Activated CD8-positive, alpha-beta T cell treated with anti-CD3 and anti-CD28 coated beads for 36 hours (primary cell): ENCODE data around the gene CADPS. TPM values are rescaled to one million over a fixed set of nuclear protein-coding genes. Genes with fewer than 3 reads are reported as not detected.
A peak's percentile ranks its signal among the peaks of the same experiment; 100 is the strongest.

Experiments used
- ATAC-seq: fragments of 200-7000 bp; cut with Tn5 transposase; one replicate; pipeline ENCODE4 v1.10.0; 2021; ENCODE audit warnings: mild to moderate bottlenecking, moderate library complexity
- CTCF ChIA-PET: fragments of 350-600 bp; sonication (Branson Sonifier 250); formaldehyde crosslinking; loops from one replicate; lab custom pipeline; 2021; ENCODE audit warnings: antibody characterized with exemption; lab: Charles Lee
- POLR2A ChIA-PET: fragments of 350-600 bp; sonication (Branson Sonifier 250); formaldehyde crosslinking; loops from one replicate; lab custom pipeline; 2021; ENCODE audit warnings: antibody characterized with exemption; lab: Charles Lee
- DNase-seq: peaks from one replicate; pipeline ENCODE4 v3.0.0-alpha.2; 2020
- H3K27ac Mint-ChIP-seq: one replicate; pipeline ENCODE4 v1.8.0; 2021; ENCODE audit warnings: mild to moderate bottlenecking, mixed read lengths
- H3K27me3 Mint-ChIP-seq: one replicate; pipeline ENCODE4 v1.8.0; 2021; ENCODE audit warnings: mixed read lengths
- H3K36me3 Mint-ChIP-seq: one replicate; pipeline ENCODE4 v1.8.0; 2021; ENCODE audit warnings: low read depth, mixed read lengths
- H3K4me1 Mint-ChIP-seq: one replicate; pipeline ENCODE4 v1.8.0; 2021; ENCODE audit warnings: low read depth, mixed read lengths
- H3K4me3 Mint-ChIP-seq: one replicate; pipeline ENCODE4 v1.8.0; 2021; ENCODE audit warnings: mild to moderate bottlenecking, moderate library complexity, mixed read lengths
- H3K9me3 Mint-ChIP-seq: one replicate; pipeline ENCODE4 v1.8.0; 2021; ENCODE audit warnings: mixed read lengths
- intact Hi-C: fragments of 100-400 bp; cut with micrococcal nuclease; formaldehyde crosslinking; loops from one replicate; pipeline ENCODE4 v1.10.0; 2022
- total RNA-seq, 2 experiments: library from RNA; stranded (reverse); gene quantifications; one replicate each; pipeline ENCODE4 v1.2.3, GENCODE V29; 2021
- TF ChIP-seq, protein P1 (sequence below): fragments of 200-600 bp; IDR thresholded peaks from one replicate; pipeline ENCODE4 v1.8.0; 2022; ENCODE audit warnings: antibody characterized with exemption, mild to moderate bottlenecking

CADPS gene
- total RNA-seq, 2 experiments from 2014 or later, result not detected

DNA sequence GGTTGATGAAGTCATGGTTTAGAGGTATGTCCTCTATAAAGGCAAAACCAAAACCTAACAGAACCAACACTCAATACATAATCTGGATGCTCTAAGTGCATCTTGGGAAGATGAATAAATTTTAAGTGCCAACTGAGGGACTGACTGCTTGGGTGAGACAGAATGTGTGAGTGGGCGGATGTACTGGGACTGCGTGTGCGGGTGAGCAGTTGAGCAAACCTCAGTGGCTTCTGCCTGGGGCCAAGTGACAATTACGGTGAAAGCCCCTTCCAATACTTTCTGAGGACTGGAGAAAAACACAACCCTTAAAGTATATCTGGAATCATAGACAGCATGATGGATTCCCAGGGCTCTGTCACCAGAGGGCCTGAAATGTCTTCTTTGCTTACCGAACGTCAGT lies 421.8 kb downstream of the CADPS start:
- H3K36me3 Mint-ChIP-seq, result no peaks in the 10 kb centered on the region
- ChIA-PET CTCF (no interaction called here), POLR2A (no interaction called here)
- DNase-seq (peak; percentile 7), ATAC-seq (peak; percentile 47)
- no peak overlapping the region for H3K4me3 Mint-ChIP-seq
- no peaks in the 10 kb centered on the region for H3K9me3 Mint-ChIP-seq
- intact Hi-C loops, result no loop called here
- H3K4me1 Mint-ChIP-seq, result peaks cover 15% of the 10 kb centered on the region
- TF ChIP-seq, protein P1, sequence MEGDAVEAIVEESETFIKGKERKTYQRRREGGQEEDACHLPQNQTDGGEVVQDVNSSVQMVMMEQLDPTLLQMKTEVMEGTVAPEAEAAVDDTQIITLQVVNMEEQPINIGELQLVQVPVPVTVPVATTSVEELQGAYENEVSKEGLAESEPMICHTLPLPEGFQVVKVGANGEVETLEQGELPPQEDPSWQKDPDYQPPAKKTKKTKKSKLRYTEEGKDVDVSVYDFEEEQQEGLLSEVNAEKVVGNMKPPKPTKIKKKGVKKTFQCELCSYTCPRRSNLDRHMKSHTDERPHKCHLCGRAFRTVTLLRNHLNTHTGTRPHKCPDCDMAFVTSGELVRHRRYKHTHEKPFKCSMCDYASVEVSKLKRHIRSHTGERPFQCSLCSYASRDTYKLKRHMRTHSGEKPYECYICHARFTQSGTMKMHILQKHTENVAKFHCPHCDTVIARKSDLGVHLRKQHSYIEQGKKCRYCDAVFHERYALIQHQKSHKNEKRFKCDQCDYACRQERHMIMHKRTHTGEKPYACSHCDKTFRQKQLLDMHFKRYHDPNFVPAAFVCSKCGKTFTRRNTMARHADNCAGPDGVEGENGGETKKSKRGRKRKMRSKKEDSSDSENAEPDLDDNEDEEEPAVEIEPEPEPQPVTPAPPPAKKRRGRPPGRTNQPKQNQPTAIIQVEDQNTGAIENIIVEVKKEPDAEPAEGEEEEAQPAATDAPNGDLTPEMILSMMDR, result no peak
- H3K27ac Mint-ChIP-seq, result no peak overlapping the region
- H3K27me3 Mint-ChIP-seq, result no peaks in the 10 kb centered on the region

DNA sequence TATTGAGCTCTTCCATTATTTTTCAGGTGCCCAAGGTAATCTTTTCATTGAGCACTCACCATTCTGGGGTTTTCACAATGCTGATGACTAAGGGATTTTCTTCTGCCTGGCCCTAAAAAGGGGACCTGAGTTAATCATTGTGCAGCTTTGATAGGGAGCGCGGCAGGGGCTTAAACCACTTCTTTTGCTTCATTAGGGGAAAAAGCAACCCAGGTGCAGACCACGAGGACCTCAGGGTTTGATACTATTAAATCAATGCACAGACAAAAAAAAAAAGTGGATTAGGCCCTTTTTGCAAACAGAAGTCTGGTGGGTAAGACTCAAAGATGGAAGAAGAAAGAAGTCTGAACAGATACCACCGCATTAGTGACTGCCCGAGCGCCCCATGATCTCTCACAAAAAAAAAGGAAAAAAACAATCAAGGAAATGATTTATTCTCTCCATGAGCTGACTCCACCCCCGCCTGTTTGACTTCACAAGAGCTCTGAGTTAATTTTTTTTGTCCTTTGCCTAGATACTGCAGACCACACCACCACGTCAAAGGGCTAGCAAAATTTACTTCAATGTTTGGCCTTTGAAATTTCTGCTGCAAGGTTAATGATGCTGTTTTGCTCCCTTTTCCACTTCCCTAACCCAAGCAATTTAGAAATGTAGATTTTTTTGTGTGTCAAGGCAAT lies 423.9 kb downstream of the CADPS start:
- ChIA-PET CTCF (no interaction called here), POLR2A (interaction anchor here (0.7 kb wide), 1 partner anchor 51 kb away, joined by 3 read pairs; no protein-coding TSS in a partner anchor)
- peak; percentile 43 for ATAC-seq
- Mint-ChIP-seq H3K27ac (peak overlapping the region; percentile 21), H3K36me3 (no peaks in the 10 kb centered on the region), H3K4me3 (no peak overlapping the region), H3K9me3 (no peaks in the 10 kb centered on the region), H3K4me1 (peaks cover 21% of the 10 kb centered on the region), H3K27me3 (no peaks in the 10 kb centered on the region)
- DNase-seq, result peak; percentile 51
- TF ChIP-seq, protein P1, result no peak
- intact Hi-C loops, result no loop called here

DNA sequence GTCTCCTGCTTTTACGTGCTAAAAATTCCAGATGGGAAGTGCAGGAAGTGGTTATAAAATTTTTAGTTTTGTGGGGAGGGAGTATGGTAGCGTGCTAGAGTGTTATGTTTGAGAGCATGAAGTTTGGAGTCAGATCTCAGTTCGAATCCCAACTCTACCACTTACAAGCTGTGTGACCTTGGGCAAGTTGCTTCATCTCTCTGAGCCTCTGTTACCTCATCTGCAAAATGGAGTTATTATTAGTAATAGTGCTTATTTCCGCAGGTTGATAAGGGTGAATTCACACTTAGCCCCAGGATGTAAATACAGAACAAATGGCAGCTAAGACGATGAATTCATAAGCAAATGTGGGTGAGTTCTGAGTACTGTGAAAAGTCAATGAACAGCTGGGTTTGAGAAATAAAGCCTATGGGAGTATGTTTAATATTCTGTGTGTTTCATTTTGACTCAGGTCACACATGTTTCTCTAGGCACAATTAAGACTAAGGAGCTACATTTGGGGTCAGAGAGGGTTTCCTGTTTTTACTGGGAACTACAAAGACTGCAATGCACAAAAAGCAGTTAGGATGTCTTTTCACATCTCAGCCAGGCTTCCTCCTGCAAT lies 428.8 kb downstream of the CADPS start:
- ATAC-seq (peak; percentile 57), DNase-seq (no peak)
- H3K27ac Mint-ChIP-seq, result peak overlapping the region; percentile 66
- peaks cover 21% of the 10 kb centered on the region for H3K4me1 Mint-ChIP-seq
- POLR2A ChIA-PET, result interaction anchor here (1.0 kb wide), 1 partner anchor 14 kb away, joined by 3 read pairs; no protein-coding TSS in a partner anchor
- H3K9me3 Mint-ChIP-seq, result no peaks in the 10 kb centered on the region
- TF ChIP-seq, protein P1, result no peak
- no peaks in the 10 kb centered on the region for H3K36me3 Mint-ChIP-seq
- CTCF ChIA-PET, result no interaction called here
- H3K27me3 Mint-ChIP-seq, result no peaks in the 10 kb centered on the region
- no peak overlapping the region for H3K4me3 Mint-ChIP-seq
- intact Hi-C loops, result no loop called here

DNA sequence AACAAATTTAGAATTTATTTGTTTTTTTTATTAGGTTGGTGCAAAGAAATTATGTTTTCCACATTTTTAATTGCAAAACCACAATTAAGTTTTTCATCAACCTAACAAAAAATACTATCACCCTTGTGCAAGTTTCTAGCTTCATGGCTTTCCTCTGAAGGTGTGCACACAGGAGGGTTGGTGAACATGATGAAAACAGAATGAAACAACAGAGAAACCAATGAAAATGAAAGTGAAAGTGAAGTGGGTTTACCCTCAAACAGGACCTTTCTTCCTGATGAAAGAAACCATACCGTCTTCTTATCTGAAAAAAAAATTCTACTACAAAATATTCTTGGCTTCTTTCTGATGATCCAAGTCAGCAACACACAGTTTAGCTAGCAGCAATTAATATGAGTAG lies 429.9 kb downstream of the CADPS start:
- no peak overlapping the region for H3K4me3 Mint-ChIP-seq
- H3K4me1 Mint-ChIP-seq, result peaks cover 16% of the 10 kb centered on the region
- ChIA-PET CTCF (no interaction called here), POLR2A (no interaction called here)
- intact Hi-C loops, result no loop called here
- peak; percentile 74 for ATAC-seq
- peak overlapping the region; percentile 66 for H3K27ac Mint-ChIP-seq
- TF ChIP-seq, protein P1, result no peak
- H3K36me3 Mint-ChIP-seq, result no peaks in the 10 kb centered on the region
- H3K27me3 Mint-ChIP-seq, result no peaks in the 10 kb centered on the region
- no peaks in the 10 kb centered on the region for H3K9me3 Mint-ChIP-seq
- DNase-seq, result no peak

DNA sequence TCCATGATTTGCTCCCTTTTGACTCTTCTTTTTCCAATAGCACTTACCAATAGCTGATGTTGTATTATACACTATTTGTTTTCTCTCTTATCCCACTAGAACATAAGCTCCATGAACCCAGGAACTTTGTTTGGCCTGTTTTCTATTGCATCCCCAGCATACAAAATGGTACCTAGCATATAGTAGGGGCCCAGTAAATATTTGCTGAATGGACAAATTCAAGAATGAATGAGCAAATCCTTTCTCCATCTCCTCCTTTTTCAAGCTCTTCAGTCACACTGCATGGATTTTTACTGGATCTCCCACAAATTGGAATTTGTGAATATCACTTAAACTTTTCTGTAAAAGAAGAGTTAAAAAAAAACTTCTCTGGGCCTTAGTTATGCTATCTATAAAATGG lies 435.2 kb downstream of the CADPS start:
- TF ChIP-seq, protein P1, result no peak
- ATAC-seq (no peak), DNase-seq (no peak)
- POLR2A ChIA-PET, result interaction anchor here (0.8 kb wide), 1 partner anchor 787 kb away, joined by 3 read pairs; no protein-coding TSS in a partner anchor
- intact Hi-C loops, result no loop called here
- Mint-ChIP-seq H3K36me3 (no peaks in the 10 kb centered on the region), H3K27ac (no peak overlapping the region), H3K27me3 (peaks cover 4% of the 10 kb centered on the region), H3K4me3 (no peak overlapping the region), H3K9me3 (no peaks in the 10 kb centered on the region), H3K4me1 (peaks cover 3% of the 10 kb centered on the region)
- CTCF ChIA-PET, result no interaction called here
